GM10248 (cell line): ENCODE results near the gene LY86.

Source experiments
- CTCF ChIA-PET: fragments of 300-600 bp; sonication (Branson Sonifier 250); formaldehyde crosslinking; extraction: SDS; loops from one replicate; lab custom pipeline; 2021; ENCODE audit warnings: antibody characterized with exemption; lab: Yijun Ruan, JAX
- POLR2A ChIA-PET: fragments of 350-650 bp; sonication (Branson Sonifier 250); formaldehyde crosslinking; extraction: SDS; loops from one replicate; lab custom pipeline; 2020; ENCODE audit warnings: antibody characterized with exemption; lab: Yijun Ruan, JAX
- DNase-seq: peaks from one replicate; pipeline ENCODE4 v3.0.0; 2012; ENCODE audit errors: extremely low spot score
- CTCF ChIP-seq: IDR thresholded peaks from 2 replicates; pipeline ENCODE4 v1.5.1; 2012; ENCODE audit warnings: mild to moderate bottlenecking, low read depth; ENCODE audit errors: extremely low read depth, missing control alignments, control extremely low read depth

LY86 gene

GRCh38 chr6:6685249-6686040, 96.9 kb downstream of the LY86 start:
- CTCF ChIA-PET = interaction anchor here (0.8 to 4.6 kb wide), 9 partner anchors 9 to 564 kb away, joined by 3 to 22 read pairs (median 4); no protein-coding TSS in a partner anchor
- POLR2A ChIA-PET = interaction anchor here (0.6 to 0.7 kb wide), 2 partner anchors 12 to 99 kb away, joined by 3 read pairs; no protein-coding TSS in a partner anchor
- no peak for TF ChIP-seq CTCF
- no peak for DNase-seq

- no peak for TF ChIP-seq CTCF
- ChIA-PET POLR2A (no interaction called here), CTCF (interaction anchor here (0.8 to 4.6 kb wide), 4 partner anchors 10 to 556 kb away, joined by 4 to 22 read pairs (median 8); no protein-coding TSS in a partner anchor)
These were observed 97.7 kb downstream of the LY86 start for GRCh38 chr6:6686176-6686575.

DNA sequence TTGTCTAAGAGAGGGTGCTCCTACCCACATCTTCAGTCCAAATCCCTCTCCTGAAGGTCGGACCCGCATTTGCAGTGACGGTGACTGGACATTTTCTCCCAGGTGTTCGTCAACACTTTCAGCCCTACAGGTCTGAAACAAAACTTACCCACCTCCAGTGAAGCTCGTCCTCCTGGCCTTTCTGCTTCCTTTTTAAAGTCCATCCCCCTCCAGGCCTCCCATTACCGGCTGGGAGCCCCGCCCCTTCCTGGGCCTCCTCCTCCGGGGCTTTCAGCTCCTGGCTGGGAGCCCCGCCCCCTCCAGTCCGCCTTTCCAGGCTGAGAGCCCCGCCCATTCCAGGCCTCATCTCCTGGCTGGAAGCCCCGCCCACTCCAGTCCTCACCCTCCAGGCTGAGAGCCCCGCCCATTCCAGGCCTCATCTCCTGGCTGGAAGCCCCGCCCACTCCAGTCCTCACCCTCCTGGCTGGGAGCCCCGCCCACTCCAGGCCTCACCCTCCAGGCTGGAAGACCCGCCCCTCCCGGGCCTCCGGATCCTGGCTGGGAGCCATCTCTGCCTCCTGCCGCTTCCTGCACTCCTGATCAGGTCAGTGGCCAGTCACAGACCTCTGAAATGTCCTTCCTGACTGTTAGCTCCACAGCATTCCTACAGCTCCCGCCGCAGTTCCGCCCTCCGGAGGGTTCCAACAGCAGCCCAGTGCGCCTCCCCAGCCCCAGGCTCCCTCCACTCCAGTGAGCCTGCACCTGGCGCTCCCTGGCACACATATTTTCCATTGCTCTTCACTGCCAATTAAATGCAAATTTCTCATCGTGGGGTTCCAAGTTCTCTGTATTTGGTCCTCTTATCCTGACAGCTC, 98.5 kb downstream of the LY86 start:
- TF ChIP-seq CTCF = no peak
- ChIA-PET POLR2A (no interaction called here), CTCF (interaction anchor here (1.6 to 4.6 kb wide), 3 partner anchors 9 to 11 kb away, joined by 4 to 22 read pairs (median 13); no protein-coding TSS in a partner anchor)
- no peak for DNase-seq

More at GRCh38 chr6:6686176-6686575, 97.7 kb downstream of the LY86 start:
- no peak for DNase-seq

DNA sequence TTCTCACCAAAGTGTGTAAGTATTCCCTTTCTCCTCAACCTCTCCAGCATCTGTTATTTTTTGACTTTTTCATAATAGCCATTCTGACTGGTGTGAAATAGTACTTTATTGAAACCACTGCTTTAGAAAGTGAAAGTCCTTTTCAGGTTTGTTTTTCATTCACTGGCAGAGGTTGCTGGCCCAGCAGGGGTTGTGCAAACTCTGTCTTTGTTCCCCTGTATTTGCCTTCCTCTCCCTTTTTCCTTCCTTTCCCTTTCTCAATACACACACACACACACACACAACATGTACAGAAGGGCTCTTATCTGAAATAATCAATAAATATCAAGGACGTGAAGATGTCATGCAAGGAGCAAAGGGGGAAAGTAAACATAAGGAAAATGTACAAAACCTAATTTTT, 99.8 kb downstream of the LY86 start:
- ChIA-PET CTCF (no interaction called here), POLR2A (no interaction called here)
- DNase-seq = no peak
- TF ChIP-seq CTCF = no peak

DNA sequence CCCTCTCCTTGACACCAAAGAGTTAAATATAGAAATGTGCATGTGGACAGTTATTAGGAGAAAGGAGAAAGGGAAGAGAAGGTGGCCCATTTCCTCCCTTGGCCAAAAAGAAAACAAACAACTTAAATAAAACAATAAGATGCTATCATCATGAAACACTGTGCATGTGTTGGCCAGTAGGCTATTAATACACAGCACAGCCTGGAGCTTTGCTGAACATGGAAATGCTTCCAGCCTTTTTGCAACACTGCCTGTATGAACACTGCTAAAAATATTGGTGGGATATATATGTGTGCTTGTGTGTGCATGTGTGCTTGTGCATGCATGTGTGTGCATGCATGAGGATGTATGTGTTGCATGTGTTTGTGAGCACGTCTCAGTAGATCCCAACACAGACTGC, 100.4 kb downstream of the LY86 start:
- ChIA-PET POLR2A (no interaction called here), CTCF (no interaction called here)
- DNase-seq = no peak
- no peak for TF ChIP-seq CTCF
